HG02571 (cell line): ENCODE measurements around the gene RAB40C.
A peak's percentile ranks its signal among the peaks of the same experiment; 100 is the strongest.

Experiments
- ATAC-seq: cut with Tn5 transposase; IDR thresholded peaks from one replicate; pipeline ENCODE4 v1.9.1; 2021; ENCODE audit warnings: mild to moderate bottlenecking, moderate library complexity; ENCODE audit not compliant: unreplicated experiment

Gene RAB40C

DNA sequence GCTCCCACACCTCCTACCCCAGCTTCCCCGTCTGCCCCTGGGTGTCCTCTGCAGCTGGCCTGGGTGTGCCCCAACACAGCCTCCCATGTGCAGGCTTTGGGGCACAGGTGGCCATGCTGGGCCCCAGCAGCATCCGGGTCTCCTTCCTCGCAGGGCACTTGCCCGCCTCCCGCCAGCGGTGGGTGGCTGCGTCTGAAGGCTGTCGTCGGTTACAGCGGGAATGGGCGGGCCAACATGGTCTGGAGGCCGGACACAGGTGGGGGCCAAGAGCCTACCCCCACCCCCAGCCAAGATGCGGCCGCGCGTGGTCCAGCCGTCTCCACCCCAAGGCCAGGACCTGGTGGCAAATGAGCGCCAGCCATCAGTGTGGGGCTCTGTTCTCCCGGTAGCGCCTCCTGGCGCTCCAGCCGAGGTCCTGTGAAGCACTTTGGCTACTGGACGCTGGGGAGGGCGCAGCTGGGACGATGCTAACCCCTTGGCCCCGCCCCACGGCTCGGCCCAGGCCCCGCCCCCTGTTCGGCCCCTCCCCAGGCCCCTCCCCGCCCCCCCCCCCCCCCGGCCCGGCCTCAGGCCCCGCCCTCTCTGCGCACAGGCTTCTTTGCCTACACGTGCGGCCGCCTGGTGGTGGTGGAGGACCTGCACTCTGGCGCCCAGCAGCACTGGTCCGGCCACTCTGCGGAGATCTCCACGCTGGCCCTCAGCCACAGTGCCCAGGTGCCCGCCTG is 70.8 kb downstream of the RAB40C start:
- no peak for ATAC-seq

- no peak for ATAC-seq
Observed at GRCh38 chr16:661184-661821, 71.4 kb downstream of the RAB40C start.

DNA sequence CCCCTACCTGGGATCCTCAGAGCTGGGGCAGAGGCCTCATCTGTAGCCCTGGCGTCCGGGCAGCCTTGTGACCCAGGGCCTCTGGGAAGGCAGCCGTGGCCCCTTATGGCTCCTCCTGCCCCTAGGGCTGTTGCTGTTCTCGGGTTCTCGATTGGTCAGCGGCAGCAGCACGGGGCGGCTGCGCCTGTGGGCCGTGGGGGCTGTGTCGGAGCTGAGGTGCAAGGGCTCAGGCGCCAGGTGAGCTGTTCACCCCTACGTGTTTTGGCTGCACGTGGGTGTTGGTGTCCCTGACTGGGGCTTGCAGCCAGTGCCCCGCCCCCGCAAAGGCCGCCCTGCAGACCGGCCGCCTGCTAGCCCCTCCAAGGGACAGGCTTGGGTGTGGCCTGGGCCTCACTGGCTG is 72.2 kb downstream of the RAB40C start:
- no peak for ATAC-seq

DNA sequence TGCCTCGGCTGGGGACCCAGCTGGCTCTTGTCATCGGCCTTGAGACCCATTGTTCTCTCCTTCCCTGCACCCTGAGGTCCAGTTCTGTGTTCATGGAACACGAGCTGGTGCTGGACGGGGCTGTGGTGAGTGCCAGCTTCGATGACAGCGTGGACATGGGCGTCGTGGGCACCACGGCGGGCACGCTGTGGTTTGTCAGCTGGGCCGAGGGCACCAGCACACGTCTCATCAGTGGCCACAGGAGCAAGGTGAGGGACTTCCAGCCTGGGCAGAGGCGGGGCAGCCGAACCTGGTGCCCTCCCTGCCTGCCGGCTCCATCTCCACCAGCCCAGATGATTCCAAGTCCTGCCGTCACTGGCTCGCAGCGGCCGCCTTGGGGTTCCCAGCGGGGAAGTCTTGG is 72.7 kb downstream of the RAB40C start:
- ATAC-seq, result no peak

DNA sequence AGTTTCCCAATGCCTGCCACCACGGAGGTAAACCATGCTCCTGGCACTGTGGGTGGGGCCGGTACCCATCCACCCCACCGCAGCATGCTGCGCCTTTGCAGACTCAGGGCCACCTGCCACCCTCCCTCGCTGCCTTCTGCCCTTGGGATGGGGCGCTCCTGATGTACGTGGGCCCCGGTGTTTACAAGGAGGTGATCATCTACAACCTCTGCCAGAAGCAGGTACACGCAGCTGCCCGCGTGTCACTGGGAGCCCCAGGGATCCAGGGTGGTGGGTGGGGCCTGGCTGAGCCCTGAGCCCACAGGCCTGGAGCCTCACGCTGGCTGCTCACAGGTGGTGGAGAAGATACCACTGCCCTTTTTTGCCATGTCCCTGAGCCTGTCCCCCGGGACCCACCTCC is 76.7 kb downstream of the RAB40C start:
- ATAC-seq, result no peak

DNA sequence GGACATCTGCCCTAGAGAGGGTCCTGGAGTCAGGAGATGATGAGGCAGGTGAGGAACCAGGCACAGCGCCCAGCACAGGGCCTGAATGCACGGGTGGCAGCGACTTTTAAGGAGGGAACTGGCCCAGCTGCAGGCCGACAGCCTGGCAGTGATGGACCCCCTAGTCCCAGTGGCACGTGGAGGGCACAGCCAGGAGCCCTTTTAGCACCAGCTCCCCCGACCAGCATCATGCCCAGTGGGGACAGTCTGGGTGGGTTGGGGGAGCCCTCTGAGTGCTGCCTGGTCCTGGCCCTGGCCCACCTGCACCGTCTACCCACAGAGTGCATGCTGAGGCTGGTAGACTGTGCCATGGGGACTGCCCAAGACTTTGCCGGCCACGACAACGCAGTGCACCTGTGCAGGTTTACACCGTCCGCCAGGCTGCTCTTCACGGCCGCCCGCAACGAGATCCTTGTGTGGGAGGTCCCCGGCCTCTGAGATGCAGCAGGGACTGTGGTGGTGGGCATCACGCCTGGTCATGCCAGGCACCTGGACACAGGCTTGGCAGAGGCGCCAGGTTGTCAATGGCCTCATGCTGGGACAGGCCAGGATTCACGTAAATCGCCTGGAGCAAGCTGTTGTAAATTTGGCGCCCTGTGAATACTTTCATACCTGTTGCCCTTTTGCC is 77.4 kb downstream of the RAB40C start:
- no peak for ATAC-seq

GRCh38 chr16:667780-668518 is 78.1 kb downstream of the RAB40C start, which contains the start of gene RHOT2:
RHOT2 (plus strand) TSS chr16:668132; CDS start chr16:668200, 68 bp downstream.
- peak; percentile 73 for ATAC-seq

- no peak for ATAC-seq
Observed at GRCh38 chr16:668519-669171, 78.8 kb downstream of the RAB40C start.

GRCh38 chr16:669666-670065 is 79.8 kb downstream of the RAB40C start:
- ATAC-seq, result no peak

DNA sequence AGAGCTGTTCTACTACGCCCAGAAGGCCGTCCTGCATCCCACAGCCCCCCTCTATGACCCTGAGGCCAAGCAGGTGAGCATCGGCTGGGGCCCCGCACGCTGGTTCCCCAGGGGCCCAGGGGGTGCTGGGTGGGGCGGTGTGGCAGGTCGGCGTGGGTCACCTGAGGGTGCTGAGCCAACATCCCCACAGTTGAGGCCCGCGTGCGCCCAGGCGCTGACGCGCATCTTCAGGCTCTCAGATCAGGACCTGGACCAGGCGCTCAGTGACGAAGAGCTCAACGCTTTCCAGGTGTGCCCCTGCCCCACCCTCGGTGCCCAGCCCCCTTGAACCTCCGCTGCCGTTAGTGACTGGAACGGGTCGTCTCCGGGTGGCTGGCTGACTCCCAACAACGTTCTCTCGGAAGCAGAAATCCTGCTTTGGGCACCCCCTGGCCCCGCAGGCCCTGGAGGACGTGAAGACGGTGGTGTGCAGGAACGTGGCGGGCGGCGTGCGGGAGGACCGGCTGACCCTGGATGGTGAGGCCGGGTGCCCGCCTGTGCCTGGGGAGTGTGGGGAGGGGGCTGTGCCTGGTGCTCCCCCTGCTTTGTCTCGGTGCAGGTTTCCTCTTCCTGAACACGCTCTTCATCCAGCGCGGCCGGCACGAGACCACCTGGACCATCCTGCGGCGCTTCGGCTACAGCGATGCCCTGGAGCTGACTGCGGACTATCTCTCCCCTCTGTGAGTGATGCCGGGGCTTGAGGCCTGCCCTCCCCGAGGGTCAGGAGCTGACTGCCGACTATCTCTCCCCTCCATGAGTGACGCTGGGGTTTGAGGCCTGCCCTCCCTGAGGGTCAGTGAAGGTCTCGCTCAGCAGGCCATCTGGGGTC is 80.9 kb downstream of the RAB40C start:
- no peak for ATAC-seq

DNA sequence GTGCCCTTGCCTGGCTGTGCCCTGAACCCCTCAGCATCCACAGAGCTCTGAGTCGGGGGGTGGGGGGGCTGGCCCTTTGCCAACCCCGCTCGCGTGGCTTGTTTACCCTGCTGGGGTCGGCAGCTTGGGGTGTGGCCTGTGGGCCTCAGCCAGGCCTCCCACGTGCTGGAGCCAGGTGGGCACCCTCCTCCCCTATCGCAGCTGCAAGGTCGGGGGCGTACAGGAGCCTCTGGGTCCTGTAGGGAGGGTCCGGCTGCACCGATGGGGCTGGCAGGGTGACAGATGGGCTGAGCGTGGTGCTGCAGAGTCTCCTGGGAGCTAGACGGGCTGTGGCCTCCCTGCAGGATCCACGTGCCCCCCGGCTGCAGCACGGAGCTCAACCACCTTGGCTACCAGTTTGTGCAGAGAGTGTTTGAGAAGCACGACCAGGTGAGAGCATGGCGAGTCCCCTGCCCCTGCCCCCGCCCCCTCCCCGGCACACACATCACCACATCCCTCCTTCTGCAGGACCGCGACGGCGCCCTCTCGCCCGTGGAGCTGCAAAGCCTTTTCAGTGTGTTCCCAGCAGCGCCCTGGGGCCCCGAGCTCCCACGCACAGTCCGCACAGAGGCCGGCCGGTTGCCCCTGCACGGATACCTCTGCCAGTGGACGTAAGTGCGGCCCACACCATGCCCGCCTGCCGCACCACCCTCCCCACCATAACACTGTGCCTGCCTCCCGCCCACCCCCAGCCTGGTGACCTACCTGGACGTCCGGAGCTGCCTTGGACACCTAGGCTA is 81.7 kb downstream of the RAB40C start:
- ATAC-seq, result no peak

- ATAC-seq, result no peak
Observed at GRCh38 chr16:672371-672770, 82.5 kb downstream of the RAB40C start.

- no peak for ATAC-seq
Observed at GRCh38 chr16:672851-673250, 83.0 kb downstream of the RAB40C start.

DNA sequence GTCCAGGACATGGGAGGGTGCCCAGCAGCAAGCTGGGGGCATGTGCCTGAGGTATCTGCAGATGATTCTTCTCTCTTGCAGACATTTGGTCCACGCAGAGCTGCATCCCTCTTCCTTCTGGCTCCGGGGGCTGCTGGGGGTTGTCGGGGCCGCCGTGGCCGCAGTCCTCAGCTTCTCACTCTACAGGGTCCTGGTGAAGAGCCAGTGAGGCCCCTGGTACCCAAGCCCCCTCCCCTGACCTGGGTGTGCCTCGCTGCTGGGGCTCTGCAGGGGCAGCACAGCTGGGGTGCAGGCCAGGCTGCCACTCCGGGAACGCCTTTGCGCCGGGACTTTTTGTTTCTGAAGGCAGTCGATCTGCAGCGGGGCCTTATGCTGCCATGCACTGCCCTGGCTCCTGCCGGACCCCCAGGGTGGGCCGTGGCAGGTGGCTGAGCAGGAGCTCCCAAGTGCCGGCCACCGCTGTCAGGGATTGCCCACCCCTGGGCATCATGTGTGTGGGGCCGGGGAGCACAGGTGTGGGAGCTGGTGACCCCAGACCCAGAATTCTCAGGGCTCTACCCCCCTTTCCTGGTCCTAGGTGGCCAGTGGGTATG is 83.6 kb downstream of the RAB40C start:
- ATAC-seq, result no peak

DNA sequence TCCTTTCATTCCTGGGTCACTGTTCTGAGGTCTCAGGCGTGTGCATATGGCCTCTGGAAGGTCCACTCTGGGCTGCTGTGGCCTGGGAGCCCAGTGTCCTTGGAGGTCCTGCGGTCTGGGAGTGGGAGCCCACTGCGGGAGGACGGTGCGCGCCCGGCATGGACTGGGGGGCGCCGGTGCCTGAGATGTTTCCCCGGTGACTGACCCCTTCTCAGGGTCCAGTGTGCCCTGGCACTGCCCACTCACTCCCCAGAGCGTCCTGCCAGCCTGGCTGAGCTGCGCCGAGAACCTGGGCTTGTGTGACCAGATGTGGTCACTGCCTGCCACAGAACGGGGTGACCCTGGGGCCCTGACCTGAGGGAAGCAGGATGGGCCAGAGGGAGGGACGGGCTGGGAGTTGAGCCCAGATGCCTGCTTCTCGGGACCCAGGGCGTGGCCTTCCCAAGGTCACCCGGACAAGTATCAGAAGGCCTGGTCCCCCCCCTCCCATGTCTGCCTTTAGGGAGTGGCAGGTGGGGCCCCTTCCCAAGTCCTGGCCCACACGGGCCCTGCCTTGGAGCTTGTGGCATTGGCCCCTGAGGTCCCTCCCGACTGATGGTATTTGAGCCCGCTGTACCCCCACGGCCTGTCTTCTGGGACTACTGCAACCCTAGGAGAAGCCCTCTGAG is 84.5 kb downstream of the RAB40C start:
- no peak for ATAC-seq

- ATAC-seq, result no peak
Observed at GRCh38 chr16:674968-675883, 85.4 kb downstream of the RAB40C start, which contains the start of gene RHBDL1. RHBDL1 (plus strand) TSS chr16:675671; CDS start chr16:675791, 120 bp downstream.
